ENCODE measurements around the gene ANK3.

Gene ANK3

GRCh38 chr10:60282771-60283353, 106.8 kb downstream of the ANK3 start:
- in situ Hi-C loops (cut with MboI; ENCODE audit: low pct_unique_long_range_greater_than_20kb, low sequenced_read_pairs, unreplicated experiment): no loop called here
- no peak for DNase-seq (ENCODE audit: low spot score)
- no peak for TF ChIP-seq CTCF (IDR thresholded peaks at IDR 0.05; ENCODE audit: extremely low read depth, insufficient read depth, missing control alignments)

GRCh38 chr10:60281792-60282353, 107.8 kb downstream of the ANK3 start:
- TF ChIP-seq CTCF (IDR thresholded peaks at IDR 0.05; ENCODE audit: extremely low read depth, insufficient read depth, missing control alignments): no peak
- no peak for DNase-seq (ENCODE audit: low spot score)
- in situ Hi-C loops (cut with MboI; ENCODE audit: low pct_unique_long_range_greater_than_20kb, low sequenced_read_pairs, unreplicated experiment): no loop called here

GRCh38 chr10:60281331-60281730, 108.3 kb downstream of the ANK3 start:
- TF ChIP-seq CTCF (IDR thresholded peaks at IDR 0.05; ENCODE audit: extremely low read depth, insufficient read depth, missing control alignments): no peak
- DNase-seq (ENCODE audit: low spot score): no peak
- in situ Hi-C loops (cut with MboI; ENCODE audit: low pct_unique_long_range_greater_than_20kb, low sequenced_read_pairs, unreplicated experiment): no loop called here

- in situ Hi-C loops (cut with MboI; ENCODE audit: low pct_unique_long_range_greater_than_20kb, low sequenced_read_pairs, unreplicated experiment): no loop called here
- no peak for TF ChIP-seq CTCF (IDR thresholded peaks at IDR 0.05; ENCODE audit: extremely low read depth, insufficient read depth, missing control alignments)
- DNase-seq (ENCODE audit: low spot score): no peak
Measured at GRCh38 chr10:60280475-60280874, 109.2 kb downstream of the ANK3 start.

DNA sequence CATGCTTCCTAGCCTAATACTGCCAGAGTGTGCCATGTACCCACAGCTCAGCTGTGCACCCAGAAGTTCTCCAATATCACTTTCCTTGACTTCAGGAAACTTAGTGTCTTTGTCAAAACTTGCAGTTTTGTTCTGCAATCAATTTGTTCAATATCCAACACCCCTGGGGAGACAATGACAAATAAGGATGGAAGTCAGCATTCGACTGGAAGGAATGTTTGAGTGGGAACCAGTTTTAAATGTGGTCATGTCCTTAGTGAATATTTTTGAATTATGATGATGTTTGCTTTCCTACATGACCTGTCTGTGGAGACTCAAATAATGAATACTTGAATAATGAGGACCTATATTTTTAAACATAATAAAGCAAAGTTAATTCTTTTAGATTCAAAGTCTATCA, 112.0 kb downstream of the ANK3 start:
- TF ChIP-seq CTCF (IDR thresholded peaks at IDR 0.05; ENCODE audit: extremely low read depth, insufficient read depth, missing control alignments): no peak
- no peak for DNase-seq (ENCODE audit: low spot score)
- in situ Hi-C loops (cut with MboI; ENCODE audit: low pct_unique_long_range_greater_than_20kb, low sequenced_read_pairs, unreplicated experiment): no loop called here

DNA sequence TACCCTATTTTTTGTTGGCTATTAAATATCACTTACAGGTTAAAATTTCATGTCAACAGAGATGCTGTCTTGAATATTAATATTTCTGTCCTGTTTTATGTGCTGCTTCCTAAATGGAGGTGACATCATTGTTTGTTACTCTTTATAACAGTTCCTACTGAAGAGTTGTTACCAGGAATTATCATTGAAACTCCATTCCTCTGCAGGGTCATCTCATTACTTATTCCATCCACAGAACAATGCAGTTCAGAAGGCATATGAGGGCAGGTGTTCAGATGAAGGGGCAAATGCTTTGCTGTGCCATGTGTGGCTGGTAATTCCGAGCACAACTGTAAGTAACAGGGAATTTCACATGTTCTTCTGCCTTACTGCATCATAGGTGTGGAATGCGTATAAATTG, 113.4 kb downstream of the ANK3 start:
- in situ Hi-C loops (cut with MboI; ENCODE audit: low pct_unique_long_range_greater_than_20kb, low sequenced_read_pairs, unreplicated experiment): no loop called here
- no peak for TF ChIP-seq CTCF (IDR thresholded peaks at IDR 0.05; ENCODE audit: extremely low read depth, insufficient read depth, missing control alignments)
- no peak for DNase-seq (ENCODE audit: low spot score)

All from GM13977 (cell line).